Astrocyte of the cerebellum (primary cell): ENCODE results near the gene KCNJ12.
"Not testable (repeated sequence)": the region's sequence is repeated elsewhere in the genome, so short reads cannot be mapped to it uniquely, and the experiment has no call there.

Experiments used
- DNase-seq: peaks from one replicate; pipeline ENCODE4 v3.0.0-alpha.2; 2011; ENCODE audit warnings: low read depth
- H3K4me3 ChIP-seq: 2 replicates; pipeline ENCODE4 v1.5.1; 2011; ENCODE audit warnings: mild to moderate bottlenecking, low read depth, low read length, moderate library complexity
- in situ Hi-C: cut with HindIII; loops from 2 replicates; pipeline ENCODE4 v1.10.0; 2017; ENCODE audit warnings: low sequenced_read_pairs
- TF ChIP-seq, protein P1 (sequence below): IDR thresholded peaks from 2 replicates; pipeline ENCODE4 v1.5.1; 2012; ENCODE audit warnings: low read length, low read depth, moderate library complexity, mild to moderate bottlenecking; ENCODE audit errors: missing control alignments

The KCNJ12 gene

DNA sequence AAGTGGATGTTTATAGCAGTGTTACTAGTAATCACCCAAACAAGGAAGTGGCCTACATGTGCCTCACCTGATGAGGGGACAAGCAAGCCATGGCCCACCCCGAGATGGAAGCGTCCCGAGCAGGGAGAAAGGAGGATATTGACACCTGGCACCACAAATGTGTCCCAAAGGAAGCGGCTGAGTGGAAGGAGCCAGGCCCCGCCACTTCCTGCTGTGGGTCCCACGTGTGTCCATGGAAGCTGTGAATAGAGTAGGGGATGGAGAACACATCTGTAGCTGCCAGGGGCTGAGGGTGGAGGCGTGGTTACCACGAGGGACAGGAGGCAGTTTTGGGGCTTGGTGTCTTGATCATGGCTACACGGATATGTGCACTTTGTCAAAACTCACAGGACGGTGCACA, 49.2 kb downstream of the KCNJ12 start:
- in situ Hi-C loops: no loop called here
- H3K4me3 ChIP-seq: no peak overlapping the region
- TF ChIP-seq, protein P1, sequence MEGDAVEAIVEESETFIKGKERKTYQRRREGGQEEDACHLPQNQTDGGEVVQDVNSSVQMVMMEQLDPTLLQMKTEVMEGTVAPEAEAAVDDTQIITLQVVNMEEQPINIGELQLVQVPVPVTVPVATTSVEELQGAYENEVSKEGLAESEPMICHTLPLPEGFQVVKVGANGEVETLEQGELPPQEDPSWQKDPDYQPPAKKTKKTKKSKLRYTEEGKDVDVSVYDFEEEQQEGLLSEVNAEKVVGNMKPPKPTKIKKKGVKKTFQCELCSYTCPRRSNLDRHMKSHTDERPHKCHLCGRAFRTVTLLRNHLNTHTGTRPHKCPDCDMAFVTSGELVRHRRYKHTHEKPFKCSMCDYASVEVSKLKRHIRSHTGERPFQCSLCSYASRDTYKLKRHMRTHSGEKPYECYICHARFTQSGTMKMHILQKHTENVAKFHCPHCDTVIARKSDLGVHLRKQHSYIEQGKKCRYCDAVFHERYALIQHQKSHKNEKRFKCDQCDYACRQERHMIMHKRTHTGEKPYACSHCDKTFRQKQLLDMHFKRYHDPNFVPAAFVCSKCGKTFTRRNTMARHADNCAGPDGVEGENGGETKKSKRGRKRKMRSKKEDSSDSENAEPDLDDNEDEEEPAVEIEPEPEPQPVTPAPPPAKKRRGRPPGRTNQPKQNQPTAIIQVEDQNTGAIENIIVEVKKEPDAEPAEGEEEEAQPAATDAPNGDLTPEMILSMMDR: no peak
- no peak for DNase-seq

DNA sequence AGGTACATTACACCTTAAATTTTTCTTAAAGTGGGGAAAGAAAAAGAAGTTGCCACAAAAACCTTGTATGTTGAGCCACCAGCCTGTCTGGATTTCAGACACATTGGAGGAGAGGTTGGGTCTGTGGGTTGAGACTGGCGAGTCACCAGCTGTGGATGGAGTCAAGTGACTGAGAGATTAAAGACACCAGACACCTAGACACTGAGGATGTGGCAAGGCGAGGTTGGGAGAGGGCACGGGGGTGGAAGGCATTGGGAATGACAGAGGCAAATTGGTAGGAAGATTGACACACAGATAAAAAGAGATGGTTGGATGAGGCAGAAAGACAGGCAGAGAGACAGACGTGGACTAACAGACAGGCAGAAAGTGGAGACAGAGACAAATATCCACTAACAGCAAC, 49.6 kb downstream of the KCNJ12 start:
- in situ Hi-C loops: no loop called here
- TF ChIP-seq, protein P1: no peak
- no peak for DNase-seq
- no peak overlapping the region for H3K4me3 ChIP-seq

DNA sequence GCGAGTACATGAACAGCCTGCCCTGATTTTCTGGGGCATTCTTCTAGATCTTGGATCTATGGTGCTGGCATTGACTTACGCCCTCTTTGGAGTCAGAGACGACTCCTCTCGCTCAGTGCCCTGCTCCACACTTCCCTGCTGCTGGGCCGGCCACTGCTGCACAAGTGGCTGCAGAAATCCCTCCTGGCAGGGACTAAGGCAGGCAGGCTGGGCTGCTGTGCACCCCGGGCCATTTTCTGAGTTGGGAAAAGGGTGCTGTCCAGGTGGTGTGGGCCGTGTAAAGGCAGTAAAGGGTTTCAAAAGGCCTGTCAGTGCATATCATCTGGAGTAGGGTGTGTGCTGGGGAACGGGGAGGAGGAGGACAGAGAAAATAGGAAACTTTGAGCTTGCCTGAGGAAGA, 50.1 kb downstream of the KCNJ12 start:
- DNase-seq, in situ Hi-C loops, H3K4me3 ChIP-seq: not testable (repeated sequence)

DNA sequence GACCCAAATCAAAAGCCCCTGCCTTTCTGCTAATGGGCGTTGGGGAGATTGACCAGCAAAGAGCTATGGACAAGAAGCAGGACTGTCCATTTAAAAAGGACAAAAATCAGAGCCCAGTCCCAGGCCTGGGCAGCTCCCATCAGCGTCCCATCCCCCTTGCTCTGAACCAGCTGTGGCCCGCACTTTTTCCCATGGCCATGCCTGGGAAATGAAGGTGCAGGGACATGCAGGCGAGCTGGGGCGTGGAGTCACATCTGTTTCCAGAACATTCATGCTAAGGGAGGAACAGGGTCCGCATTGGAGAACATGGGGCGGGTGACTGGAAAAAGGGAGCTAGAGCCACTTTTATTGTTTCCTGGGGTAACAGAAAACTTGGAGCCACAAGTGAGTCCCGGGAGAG, 50.7 kb downstream of the KCNJ12 start:
- H3K4me3 ChIP-seq, DNase-seq, in situ Hi-C loops: not testable (repeated sequence)

DNA sequence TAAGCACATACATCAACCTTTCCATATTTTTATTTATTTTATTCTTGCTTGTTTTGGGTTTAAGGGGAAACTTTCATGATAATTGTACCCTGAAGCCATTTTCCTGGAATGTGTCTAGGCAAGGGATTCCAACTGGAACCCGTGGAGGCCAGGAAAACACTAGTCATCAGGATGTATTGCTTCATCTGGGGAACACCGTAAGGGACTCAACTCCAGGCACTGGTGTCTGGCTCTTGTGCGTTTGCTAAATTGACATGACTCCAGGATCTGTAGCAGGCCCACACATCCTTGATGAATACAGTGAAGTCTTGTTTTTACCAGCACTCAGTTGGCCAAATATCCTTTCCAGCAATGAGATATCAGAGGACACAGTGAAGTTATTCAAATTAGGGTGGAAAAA, 51.6 kb downstream of the KCNJ12 start:
- DNase-seq, H3K4me3 ChIP-seq, in situ Hi-C loops: not testable (repeated sequence)

DNA sequence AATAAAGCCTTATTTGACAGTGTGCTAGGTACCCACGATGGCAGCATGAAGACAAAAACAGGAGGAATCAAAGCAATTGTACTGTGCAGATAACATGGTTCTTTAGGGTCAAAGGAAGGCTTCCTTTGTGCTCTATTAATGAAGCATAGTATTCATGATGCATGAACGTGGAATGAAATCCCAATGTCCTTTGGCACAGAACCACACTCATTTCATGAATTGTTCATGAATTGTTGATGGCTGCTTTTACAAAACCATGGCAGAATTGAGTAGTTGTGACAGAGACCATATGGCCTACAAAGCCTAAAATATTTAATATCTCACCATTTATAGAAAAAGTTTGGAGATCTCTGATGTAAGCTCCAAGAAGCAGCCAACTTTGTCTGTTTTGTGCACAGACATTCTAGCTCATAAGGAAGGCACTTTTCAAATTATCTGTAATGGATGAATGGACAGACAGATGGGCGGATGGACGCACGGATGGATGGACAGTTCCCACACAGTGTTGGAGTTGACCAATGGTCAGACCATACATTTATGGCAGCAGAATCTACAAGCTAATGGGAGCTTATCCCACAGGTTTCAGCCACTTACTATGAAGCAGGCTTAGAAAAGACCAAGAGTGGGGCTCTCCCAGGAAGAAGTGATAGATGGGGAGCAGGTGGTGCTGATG, 52.7 kb downstream of the KCNJ12 start:
- DNase-seq, H3K4me3 ChIP-seq, in situ Hi-C loops: not testable (repeated sequence)

DNA sequence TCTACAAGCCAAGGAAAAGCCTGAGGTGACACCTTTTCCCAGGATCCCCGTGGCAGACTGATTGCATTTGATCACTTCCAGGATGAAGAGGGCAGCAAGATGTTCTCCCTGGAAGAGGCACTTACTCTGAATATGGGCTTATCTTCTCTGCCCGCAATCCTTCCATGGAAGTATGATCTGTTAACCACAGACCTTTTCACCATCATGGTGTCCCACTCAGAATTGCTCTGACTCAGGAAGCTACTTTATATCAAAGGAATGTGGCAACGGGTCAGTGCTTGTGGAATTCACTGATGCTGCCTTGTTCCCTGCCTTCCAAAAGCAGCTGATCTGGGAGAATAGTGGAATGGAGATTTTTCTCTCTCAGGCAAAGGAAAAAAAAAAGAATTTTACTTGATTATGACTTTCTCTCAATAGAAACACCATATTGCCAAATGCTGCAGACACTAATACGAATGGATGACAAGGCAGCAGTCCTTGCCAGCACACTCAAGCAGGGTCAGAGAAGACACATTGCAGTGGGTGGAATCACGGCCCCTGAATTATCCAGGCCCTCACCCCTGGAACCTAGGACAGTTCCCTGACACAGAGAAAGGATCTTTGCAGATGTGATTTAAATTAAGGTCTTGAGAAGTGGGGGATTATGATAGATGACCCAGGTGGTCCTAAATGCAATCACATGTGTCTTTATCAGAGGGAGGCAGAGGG, 53.9 kb downstream of the KCNJ12 start:
- DNase-seq, in situ Hi-C loops, H3K4me3 ChIP-seq: not testable (repeated sequence)

DNA sequence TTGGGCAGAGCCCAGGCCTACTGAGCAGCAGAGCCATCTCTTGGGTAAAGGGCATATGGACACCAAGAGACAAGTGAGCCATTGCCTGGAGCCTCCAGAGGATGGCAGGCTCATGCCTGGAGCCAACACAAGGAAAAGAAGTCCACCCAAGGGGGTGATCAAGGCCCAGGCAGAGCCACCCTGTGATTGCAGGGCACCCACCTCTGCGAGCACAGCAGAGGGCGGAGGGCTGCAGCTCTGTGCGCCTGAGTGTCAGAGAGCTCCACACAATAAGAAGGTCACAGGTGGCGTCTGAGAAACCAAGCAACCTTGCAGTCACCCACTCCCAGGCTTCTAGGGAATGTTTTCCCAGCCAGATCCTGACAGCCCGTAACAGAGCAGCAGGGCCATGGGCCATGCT, 57.8 kb downstream of the KCNJ12 start:
- DNase-seq, in situ Hi-C loops, H3K4me3 ChIP-seq: not testable (repeated sequence)

DNA sequence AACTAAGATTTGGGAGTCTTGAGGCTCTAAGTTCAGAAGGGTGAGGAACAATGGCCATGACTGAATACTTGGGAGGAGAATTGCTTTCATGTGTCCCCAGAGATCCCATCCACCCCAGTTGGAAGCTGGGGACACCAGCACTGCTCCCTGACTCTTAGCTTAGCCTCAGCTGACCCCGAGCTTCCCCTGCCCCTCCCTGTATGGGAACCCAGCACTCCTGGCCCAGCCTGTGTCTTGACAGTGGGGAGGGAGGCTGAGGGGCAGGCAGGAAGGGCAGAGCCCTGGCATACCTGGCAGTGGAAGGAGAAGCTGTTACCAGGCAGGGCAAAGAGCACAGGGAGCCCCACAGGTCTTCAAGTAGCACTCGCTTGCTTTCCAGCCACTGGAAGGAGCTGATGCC, 58.8 kb downstream of the KCNJ12 start:
- in situ Hi-C loops, DNase-seq: not testable (repeated sequence)

DNA sequence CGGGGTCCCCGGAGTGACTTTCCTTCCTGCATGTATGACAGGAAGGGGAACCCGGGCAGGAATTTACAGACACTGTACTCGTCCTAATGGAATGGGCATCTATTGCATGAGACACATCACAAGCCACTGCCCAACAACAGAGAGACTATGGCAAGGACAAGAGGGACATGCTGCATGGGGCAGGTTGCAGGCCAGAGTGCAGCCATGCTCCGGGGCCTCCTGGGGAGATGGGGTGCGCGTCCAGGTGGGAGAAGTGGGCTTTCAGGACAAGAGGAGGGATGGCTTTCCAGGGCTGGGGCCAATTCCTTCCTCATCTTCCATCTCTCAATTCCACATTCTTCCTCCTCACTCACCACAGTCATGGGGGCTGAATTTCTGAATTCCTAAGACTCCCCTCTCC, 60.3 kb downstream of the KCNJ12 start:
- DNase-seq, H3K4me3 ChIP-seq, in situ Hi-C loops: not testable (repeated sequence)

More for the DNA sequence above, 58.8 kb downstream of the KCNJ12 start:
- H3K4me3 ChIP-seq: not testable (repeated sequence)

DNA sequence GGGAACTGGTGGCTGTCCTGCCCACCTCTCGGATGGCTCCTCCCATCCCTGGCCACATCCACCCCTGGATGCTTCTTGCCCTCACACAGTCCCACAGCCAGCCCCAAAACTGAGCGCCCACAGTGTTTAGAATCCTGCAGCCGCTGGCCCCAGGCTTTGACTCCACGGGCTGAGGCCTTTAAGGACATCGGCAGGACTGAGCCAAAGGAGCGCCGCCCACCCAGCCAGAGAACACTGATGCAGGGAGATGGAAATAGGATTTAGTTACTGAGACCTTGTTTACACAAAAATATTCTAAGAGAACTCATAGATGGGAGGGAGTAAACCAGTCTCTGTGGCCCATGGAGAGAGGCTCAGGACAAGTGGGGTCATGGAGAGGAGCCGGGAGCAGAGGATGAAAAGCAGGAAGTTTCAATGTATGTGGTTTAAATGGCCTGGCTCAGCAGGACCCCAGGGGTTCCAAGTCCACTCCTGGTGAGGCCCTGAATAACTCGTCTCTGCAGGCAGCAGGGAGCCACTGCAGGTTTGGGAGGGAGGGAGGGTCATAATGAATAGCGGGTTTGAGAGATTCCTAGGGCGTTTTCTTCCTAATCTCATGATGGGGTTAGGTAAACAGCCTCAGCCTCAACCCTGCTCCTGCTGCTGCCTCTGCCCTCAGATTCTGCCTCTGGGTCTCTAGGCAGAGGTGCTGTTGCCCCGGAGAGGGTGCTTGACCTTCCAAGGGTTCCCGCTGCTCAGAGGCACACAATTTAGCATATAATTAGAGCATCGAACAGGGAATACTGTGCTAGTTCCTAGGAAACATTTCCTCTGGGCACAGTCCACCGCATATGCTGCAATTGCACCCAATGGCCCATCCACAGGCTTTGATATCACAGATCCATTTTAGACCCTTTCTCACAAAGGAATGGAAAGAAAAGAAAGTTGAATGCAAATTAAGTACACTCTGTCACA, 61.0 kb downstream of the KCNJ12 start:
- DNase-seq, in situ Hi-C loops: not testable (repeated sequence)

DNA sequence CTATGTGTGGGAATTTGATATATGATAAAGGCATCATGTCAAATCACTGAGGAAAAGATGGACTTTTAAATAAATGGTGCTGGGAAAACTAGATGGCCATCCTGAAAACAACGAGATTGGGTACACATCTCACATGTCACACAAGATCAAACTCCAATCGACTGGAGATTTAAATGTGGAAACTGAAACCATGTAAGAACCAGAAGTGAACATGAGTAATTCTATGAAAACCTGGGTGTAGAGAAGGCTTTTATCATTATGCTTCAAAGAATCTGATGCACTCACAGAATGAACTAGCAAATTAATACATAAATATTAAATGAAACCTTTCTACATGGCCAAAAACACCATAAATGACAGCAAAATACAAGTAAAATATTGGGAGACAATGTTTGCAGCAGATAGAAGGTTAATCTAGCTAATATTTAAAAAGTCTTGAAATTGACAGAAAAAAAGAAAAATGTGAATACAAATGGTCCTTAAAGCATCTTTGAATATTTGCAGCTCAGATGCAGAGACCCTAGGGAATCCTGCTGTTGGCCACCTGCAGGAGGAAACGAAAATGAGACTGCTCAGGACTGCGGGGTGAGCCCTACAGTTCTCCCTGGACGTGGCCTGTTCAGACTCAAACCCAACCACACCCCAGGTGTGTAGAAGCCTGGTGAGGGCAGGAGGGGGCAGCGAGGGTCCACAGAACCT, 62.3 kb downstream of the KCNJ12 start:
- in situ Hi-C loops, H3K4me3 ChIP-seq, DNase-seq: not testable (repeated sequence)

More for the DNA sequence above, 61.0 kb downstream of the KCNJ12 start:
- not testable (repeated sequence) for H3K4me3 ChIP-seq

DNA sequence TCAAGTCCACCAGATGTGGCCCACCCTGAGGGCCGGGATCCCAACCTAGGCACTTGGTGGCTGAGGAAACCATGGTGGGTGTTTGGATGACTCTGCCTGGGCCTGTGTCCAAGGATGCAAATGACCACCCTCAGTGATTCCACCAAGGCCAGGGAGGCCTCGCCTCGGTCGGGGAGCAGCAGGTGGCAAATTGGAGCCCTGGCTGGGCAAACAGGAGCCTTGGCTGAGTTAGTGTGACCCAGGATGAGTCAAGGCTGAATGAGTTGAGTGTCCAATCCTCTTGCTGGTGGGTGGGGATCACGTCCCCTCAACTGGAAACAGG, 62.8 kb downstream of the KCNJ12 start:
- H3K4me3 ChIP-seq, in situ Hi-C loops, DNase-seq: not testable (repeated sequence)
